ENCODE measurements around the gene PRSS37.

The PRSS37 gene

DNA sequence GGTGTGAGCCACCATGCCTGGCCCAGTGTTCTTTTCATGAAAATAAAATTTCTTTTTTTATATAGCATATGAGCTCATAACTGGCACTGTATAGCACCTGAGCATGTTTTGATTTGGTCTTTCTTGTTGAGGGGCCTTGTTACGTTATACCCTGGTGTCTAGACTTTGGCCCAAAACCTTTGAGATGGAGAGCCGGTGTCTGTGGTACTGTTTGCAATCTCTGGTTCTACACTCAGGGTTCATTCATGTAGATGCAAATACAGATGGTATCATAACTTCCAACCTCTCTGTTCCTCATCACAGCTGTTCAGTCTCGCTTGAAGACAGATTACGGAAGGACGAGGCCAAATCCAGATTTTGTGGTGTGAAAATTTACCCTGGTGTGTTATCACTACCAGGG, 51.4 kb downstream of the PRSS37 start, which contains the start of gene TAS2R5:
Gene TAS2R5, plus strand, starts transcription at position 301 of the 400 bp plus-strand sequence. CDS start 145 bp downstream, outside the sequence.
- Histone ChIP-seq H2AFZ (ENCODE audit: low read length) (no peak within 1 kb of the TSS), H3K36me3 (ENCODE audit: insufficient read depth, low read length) (no peaks in the 10 kb centered on the region), H3K4me2 (ENCODE audit: low read length) (no peak within 1 kb of the TSS), H3K9ac (ENCODE audit: low read length) (no peak within 1 kb of the TSS), H3K4me3 (ENCODE audit: low read depth, low read length, poor library complexity, severe bottlenecking) (no peak within 1 kb of the TSS), H4K20me1 (ENCODE audit: insufficient read depth, low read length) (no peaks in the 10 kb centered on the region), H3K9me3 (ENCODE audit: low read length) (no peaks in the 10 kb centered on the region), H3K79me2 (ENCODE audit: insufficient read depth, low read length) (no peaks in the 10 kb centered on the region), H3K27ac (ENCODE audit: low read depth, low read length, poor library complexity, severe bottlenecking) (no peak within 1 kb of the TSS), H3K9me2 (ENCODE audit: low read depth, low read length) (no peaks in the 10 kb centered on the region), H3K27me3 (ENCODE audit: insufficient read depth, low read length) (no peaks in the 10 kb centered on the region), H3K4me1 (ENCODE audit: insufficient read depth, low read length, severe bottlenecking) (no peaks in the 10 kb centered on the region), H3F3A (ENCODE audit: insufficient read depth, low read length) (no peaks in the 10 kb centered on the region)
- TF ChIP-seq EZH2 (IDR thresholded peaks at IDR 0.05; ENCODE audit: borderline replicate concordance, low read length), result no peak
- TF ChIP-seq, protein P1, sequence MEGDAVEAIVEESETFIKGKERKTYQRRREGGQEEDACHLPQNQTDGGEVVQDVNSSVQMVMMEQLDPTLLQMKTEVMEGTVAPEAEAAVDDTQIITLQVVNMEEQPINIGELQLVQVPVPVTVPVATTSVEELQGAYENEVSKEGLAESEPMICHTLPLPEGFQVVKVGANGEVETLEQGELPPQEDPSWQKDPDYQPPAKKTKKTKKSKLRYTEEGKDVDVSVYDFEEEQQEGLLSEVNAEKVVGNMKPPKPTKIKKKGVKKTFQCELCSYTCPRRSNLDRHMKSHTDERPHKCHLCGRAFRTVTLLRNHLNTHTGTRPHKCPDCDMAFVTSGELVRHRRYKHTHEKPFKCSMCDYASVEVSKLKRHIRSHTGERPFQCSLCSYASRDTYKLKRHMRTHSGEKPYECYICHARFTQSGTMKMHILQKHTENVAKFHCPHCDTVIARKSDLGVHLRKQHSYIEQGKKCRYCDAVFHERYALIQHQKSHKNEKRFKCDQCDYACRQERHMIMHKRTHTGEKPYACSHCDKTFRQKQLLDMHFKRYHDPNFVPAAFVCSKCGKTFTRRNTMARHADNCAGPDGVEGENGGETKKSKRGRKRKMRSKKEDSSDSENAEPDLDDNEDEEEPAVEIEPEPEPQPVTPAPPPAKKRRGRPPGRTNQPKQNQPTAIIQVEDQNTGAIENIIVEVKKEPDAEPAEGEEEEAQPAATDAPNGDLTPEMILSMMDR (IDR thresholded peaks at IDR 0.05; ENCODE audit: low read length), result no peak

DNA sequence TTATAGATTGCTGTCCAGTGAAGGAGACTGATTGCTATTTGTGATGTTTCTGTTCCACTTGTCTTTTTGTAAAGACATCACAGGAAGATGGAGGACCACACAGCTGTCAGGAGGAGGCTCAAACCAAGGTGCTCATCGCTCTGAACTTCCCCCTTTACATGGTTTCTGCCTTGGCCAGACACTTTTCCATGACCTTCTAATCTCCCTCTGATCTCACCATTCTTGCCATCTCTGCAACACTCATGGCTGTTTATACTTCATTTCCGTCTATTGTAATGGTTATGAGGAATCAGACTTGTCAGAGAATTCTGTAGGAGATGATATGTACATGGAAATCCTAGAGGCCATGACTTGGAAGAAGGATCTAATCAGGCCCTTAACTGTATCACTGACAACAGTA, 53.0 kb downstream of the PRSS37 start:
- H3K27ac ChIP-seq (ENCODE audit: low read depth, low read length, poor library complexity, severe bottlenecking), result no peak overlapping the region
- no peaks in the 10 kb centered on the region for H4K20me1 ChIP-seq (ENCODE audit: insufficient read depth, low read length)
- no peak overlapping the region for H3K9ac ChIP-seq (ENCODE audit: low read length)
- no peaks in the 10 kb centered on the region for H3K27me3 ChIP-seq (ENCODE audit: insufficient read depth, low read length)
- H3K4me2 ChIP-seq (ENCODE audit: low read length), result no peak overlapping the region
- no peaks in the 10 kb centered on the region for H3K9me3 ChIP-seq (ENCODE audit: low read length)
- H3K79me2 ChIP-seq (ENCODE audit: insufficient read depth, low read length), result no peaks in the 10 kb centered on the region
- H3K4me1 ChIP-seq (ENCODE audit: insufficient read depth, low read length, severe bottlenecking), result no peaks in the 10 kb centered on the region
- no peak overlapping the region for H3K4me3 ChIP-seq (ENCODE audit: low read depth, low read length, poor library complexity, severe bottlenecking)
- H3K36me3 ChIP-seq (ENCODE audit: insufficient read depth, low read length), result no peaks in the 10 kb centered on the region
- H3F3A ChIP-seq (ENCODE audit: insufficient read depth, low read length), result no peaks in the 10 kb centered on the region
- TF ChIP-seq, protein P1 (IDR thresholded peaks at IDR 0.05; ENCODE audit: low read length), result no peak
- no peak for TF ChIP-seq EZH2 (IDR thresholded peaks at IDR 0.05; ENCODE audit: borderline replicate concordance, low read length)
- no peaks in the 10 kb centered on the region for H3K9me2 ChIP-seq (ENCODE audit: low read depth, low read length)
- no peak overlapping the region for H2AFZ ChIP-seq (ENCODE audit: low read length)

All from OCI-LY1 (cell line).